Measurements from ENCODE around the gene CACNA1C. TPM values are rescaled to one million over a fixed set of nuclear protein-coding genes. Genes with fewer than 3 reads are reported as not detected.
A peak's percentile ranks its signal among the peaks of the same experiment; 100 is the strongest.

CACNA1C gene
- total RNA-seq, 1 donor: 16.6 TPM

- DNase-seq (ENCODE audit: low read depth): no peak
- TF ChIP-seq, protein P1, sequence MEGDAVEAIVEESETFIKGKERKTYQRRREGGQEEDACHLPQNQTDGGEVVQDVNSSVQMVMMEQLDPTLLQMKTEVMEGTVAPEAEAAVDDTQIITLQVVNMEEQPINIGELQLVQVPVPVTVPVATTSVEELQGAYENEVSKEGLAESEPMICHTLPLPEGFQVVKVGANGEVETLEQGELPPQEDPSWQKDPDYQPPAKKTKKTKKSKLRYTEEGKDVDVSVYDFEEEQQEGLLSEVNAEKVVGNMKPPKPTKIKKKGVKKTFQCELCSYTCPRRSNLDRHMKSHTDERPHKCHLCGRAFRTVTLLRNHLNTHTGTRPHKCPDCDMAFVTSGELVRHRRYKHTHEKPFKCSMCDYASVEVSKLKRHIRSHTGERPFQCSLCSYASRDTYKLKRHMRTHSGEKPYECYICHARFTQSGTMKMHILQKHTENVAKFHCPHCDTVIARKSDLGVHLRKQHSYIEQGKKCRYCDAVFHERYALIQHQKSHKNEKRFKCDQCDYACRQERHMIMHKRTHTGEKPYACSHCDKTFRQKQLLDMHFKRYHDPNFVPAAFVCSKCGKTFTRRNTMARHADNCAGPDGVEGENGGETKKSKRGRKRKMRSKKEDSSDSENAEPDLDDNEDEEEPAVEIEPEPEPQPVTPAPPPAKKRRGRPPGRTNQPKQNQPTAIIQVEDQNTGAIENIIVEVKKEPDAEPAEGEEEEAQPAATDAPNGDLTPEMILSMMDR (IDR thresholded peaks at IDR 0.05; ENCODE audit: insufficient read depth, low read length): no peak
- no peak overlapping the region for H3K4me3 ChIP-seq (ENCODE audit: low read depth, low read length)
These were observed 553.6 kb downstream of the CACNA1C start for GRCh38 chr12:2606186-2606910.

DNA sequence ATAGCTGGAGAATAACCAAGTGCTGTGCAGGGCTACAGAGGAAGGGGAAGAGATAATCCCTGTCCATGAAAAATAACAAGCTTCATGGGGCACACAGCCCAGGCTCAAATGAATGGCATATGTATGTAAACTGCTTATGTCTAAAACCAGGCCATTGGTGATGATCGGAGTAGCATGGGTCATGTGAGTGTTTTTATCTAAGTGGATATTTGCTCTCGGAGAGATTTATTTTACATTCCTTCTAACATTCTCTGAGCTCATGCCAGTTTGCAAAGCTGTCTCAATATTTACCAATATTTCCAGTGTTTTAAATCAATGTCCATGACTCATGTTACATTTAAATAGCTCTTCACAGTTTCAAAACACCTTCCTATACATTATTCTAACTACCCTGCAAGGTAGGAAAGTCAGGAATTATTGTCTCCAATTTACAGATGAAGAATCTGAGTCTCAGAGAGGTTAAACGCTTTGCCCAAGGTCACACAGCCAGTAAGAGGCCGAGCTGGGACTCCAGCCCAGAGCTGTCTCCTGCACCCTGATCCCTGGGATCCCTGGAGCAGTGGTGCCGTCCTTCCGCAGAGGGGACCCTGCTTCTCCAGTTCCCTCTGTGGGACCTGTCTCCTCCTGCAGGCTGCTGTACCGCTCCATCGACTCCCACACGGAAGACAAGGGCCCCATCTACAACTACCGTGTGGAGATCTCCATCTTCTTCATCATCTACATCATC is 555.3 kb downstream of the CACNA1C start:
- TF ChIP-seq, protein P1 (IDR thresholded peaks at IDR 0.05; ENCODE audit: insufficient read depth, low read length): no peak
- no peak overlapping the region for H3K4me3 ChIP-seq (ENCODE audit: low read depth, low read length)
- peak; percentile 3 for DNase-seq (ENCODE audit: low read depth)

GRCh38 chr12:2608608-2608945 is 555.8 kb downstream of the CACNA1C start:
- no peak overlapping the region for H3K4me3 ChIP-seq (ENCODE audit: low read depth, low read length)
- DNase-seq (ENCODE audit: low read depth): no peak
- TF ChIP-seq, protein P1 (IDR thresholded peaks at IDR 0.05; ENCODE audit: insufficient read depth, low read length): no peak

DNA sequence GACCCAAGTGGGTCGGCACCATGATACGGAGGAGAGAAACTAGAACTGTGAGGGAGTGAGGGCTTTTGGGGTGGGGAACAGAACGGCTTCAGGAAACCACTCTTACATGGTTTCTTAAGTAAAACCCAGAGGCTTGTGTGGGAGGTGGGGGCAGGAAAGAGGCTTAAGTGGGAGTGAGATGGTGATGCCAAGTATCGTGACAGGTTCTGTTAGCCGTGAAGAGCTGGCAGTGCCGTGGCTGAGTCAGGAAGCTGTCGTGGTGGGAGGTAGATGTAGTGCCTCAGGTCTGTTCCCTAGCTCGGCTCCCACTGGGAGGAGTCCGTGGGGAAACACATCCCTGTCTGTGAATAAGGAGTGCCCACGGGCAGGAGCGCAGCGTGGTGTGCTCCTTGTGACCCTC is 556.2 kb downstream of the CACNA1C start:
- H3K4me3 ChIP-seq (ENCODE audit: low read depth, low read length): no peak overlapping the region
- TF ChIP-seq, protein P1 (IDR thresholded peaks at IDR 0.05; ENCODE audit: insufficient read depth, low read length): no peak
- no peak for DNase-seq (ENCODE audit: low read depth)

DNA sequence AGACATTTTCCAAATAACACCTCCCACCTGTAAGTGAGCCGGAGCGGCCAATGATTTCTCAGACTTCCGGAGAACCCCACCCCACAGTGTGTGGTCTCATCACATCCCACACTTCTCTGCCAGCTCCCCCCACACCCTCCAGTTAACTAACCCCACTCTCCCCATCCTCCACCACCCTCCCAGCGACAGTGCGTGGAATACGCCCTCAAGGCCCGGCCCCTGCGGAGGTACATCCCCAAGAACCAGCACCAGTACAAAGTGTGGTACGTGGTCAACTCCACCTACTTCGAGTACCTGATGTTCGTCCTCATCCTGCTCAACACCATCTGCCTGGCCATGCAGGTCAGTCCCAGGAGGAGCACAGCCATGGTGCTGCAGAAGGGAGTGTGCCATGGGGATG is 557.6 kb downstream of the CACNA1C start:
- DNase-seq (ENCODE audit: low read depth): no peak
- no peak overlapping the region for H3K4me3 ChIP-seq (ENCODE audit: low read depth, low read length)
- TF ChIP-seq, protein P1 (IDR thresholded peaks at IDR 0.05; ENCODE audit: insufficient read depth, low read length): no peak

DNA sequence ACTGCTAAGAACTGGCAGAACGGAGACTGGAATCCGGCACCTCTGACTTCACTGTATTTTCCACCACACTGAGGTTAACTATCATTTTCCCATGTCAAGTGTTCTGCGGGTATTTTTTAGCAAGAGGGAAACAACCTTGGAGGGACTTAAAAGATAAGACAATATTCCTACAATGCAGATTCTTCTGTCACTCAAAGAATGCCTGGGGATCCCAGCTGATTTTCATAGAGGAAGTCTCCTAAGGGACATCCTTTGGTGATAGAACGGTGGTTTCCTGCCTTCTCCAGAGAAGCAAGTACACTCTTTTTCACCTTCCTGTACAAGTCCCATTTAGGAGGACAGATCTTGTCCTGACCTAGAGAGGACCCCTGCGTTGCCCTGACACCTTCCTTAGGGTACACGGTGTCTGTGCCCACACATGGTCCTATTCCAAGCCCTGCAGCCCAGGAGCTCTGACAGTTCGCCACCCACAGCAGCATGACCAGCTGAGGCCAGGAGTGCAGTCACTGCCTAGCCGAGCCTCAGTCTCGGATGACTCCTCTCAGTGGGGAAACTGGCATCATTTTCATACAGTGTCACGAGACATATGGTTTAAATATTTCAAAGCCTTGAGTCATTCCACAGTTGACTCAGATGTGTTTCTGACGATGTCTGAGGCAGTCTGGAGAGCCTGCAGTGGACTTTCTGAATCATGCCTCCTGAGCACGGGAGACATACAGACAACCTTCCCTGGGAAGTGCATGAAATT is 560.7 kb downstream of the CACNA1C start:
- peak; percentile 98 for DNase-seq (ENCODE audit: low read depth)
- TF ChIP-seq, protein P1 (IDR thresholded peaks at IDR 0.05; ENCODE audit: insufficient read depth, low read length): no peak
- H3K4me3 ChIP-seq (ENCODE audit: low read depth, low read length): no peak overlapping the region

Measured in fibroblast of the aortic adventitia (primary cell).